CD4-positive, alpha-beta T cell (primary cell): ENCODE data around the gene CLCF1. TPM values are rescaled to one million over a fixed set of nuclear protein-coding genes. Genes with fewer than 3 reads are reported as not detected.

Experiments used
- ATAC-seq: fragments of 200-7000 bp; cut with Tn5 transposase; one replicate; pipeline ENCODE4 v1.10.0; 2022; ENCODE audit warnings: mild to moderate bottlenecking; ENCODE audit not compliant: poor library complexity
- CTCF ChIA-PET: fragments of 350-600 bp; sonication (Branson Sonifier 250); formaldehyde crosslinking; loops from one replicate; lab custom pipeline; 2021; ENCODE audit warnings: antibody characterized with exemption, inconsistent platforms; lab: Charles Lee
- POLR2A ChIA-PET: fragments of 350-600 bp; sonication (Branson Sonifier 250); formaldehyde crosslinking; loops from one replicate; lab custom pipeline; 2021; ENCODE audit warnings: antibody characterized with exemption, inconsistent platforms; lab: Charles Lee
- DNase-seq, 14 experiments: peaks; one replicate each; pipeline ENCODE4 v3.0.0-alpha.2; 2013 to 2020; ENCODE audit warnings: mixed read lengths in 2 of 14
- H3K27ac ChIP-seq, 2 donors: one replicate each; pipeline versions ENCODE4 v1.5.1 to v1.7.0; 2013; ENCODE audit warnings: low read length in 2 of 2, low read depth in 1 of 2, mild to moderate bottlenecking in 1 of 2
- H3K27me3 ChIP-seq, 2 experiments: 1 replicate in 1 of 2; 2 replicates in 1 of 2; pipeline versions ENCODE4 v1.6.1 to v1.7.0; 2013; ENCODE audit warnings: low read length in 2 of 2, control low read depth in 1 of 2, mild to moderate bottlenecking in 1 of 2, moderate library complexity in 1 of 2; ENCODE audit not compliant: insufficient read depth in 2 of 2, control insufficient read depth in 1 of 2
- H3K36me3 ChIP-seq: one replicate; pipeline ENCODE4 v1.6.1; 2013; ENCODE audit warnings: low read length, control low read depth; ENCODE audit not compliant: insufficient read depth
- H3K4me1 ChIP-seq: one replicate; pipeline ENCODE4 v1.6.1; 2013; ENCODE audit warnings: low read length, control low read depth; ENCODE audit not compliant: insufficient read depth
- H3K4me3 ChIP-seq: one replicate; pipeline ENCODE4 v1.5.1; 2013; ENCODE audit warnings: mild to moderate bottlenecking, low read length, moderate library complexity
- H3K9me3 ChIP-seq, 2 experiments: 1 replicate in 1 of 2; 2 replicates in 1 of 2; pipeline versions ENCODE4 v1.6.1 to v1.7.0; 2013; ENCODE audit warnings: low read length in 2 of 2, mild to moderate bottlenecking in 2 of 2, control low read depth in 1 of 2, moderate library complexity in 1 of 2; ENCODE audit not compliant: control insufficient read depth in 1 of 2, insufficient read depth in 1 of 2
- H3K27ac Mint-ChIP-seq: one replicate; pipeline ENCODE4 v1.8.0; 2020; ENCODE audit warnings: mixed read lengths
- H3K27me3 Mint-ChIP-seq: one replicate; pipeline ENCODE4 v1.8.0; 2021; ENCODE audit warnings: mixed read lengths
- H3K36me3 Mint-ChIP-seq: one replicate; pipeline ENCODE4 v1.8.0; 2021; ENCODE audit warnings: low read depth, mixed read lengths
- H3K4me1 Mint-ChIP-seq: one replicate; pipeline ENCODE4 v1.8.0; 2021; ENCODE audit warnings: low read depth, mixed read lengths
- H3K4me3 Mint-ChIP-seq: one replicate; pipeline ENCODE4 v1.8.0; 2020; ENCODE audit warnings: mild to moderate bottlenecking, mixed read lengths
- H3K9me3 Mint-ChIP-seq: one replicate; pipeline ENCODE4 v1.8.0; 2020; ENCODE audit warnings: mixed read lengths
- intact Hi-C, 2 experiments: fragments of 100-400 bp; cut with DNase I in 1 of 2; cut with micrococcal nuclease in 1 of 2; formaldehyde crosslinking; loops; one replicate each; pipeline versions ENCODE4 v1.15.1 to v1.9.0; 2023 to 2025; cut with DNase I, micrococcal nuclease
- total RNA-seq, 174 experiments: library from RNA in 2 of 174; stranded (reverse) in 2 of 174; gene quantifications; one replicate each; pipeline ENCODE4 v1.2.3 and lab custom pipeline; 2021 to 2026
- TF ChIP-seq, protein P1 (sequence below): fragments of 200-600 bp; IDR thresholded peaks from one replicate; pipeline ENCODE4 v1.8.0; 2022; ENCODE audit warnings: antibody characterized with exemption, mild to moderate bottlenecking

CLCF1 gene
- total RNA-seq, 2 experiments from 2014 or later, result 6.0 to 6.9 TPM

DNA sequence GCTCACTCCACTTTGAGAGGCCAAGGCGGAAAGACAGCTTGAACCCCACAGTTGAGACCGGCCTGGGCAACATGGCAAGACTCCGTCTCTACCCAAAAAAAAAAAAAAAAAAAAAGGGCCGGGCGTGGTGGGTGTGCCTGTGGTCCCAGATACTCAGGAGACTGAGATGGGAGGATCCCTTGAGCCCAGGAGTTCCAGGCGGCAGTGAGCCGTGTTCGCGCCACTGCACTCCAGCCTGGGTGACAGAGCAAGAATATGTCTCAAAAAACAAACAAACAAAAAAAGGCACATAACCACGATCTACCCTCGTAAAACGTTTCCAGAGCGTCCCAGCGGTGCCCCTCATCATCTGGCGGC lies 17.5 kb upstream of the CLCF1 start:
- Mint-ChIP-seq H3K4me3 (peak overlapping the region; percentile 88), H3K4me1 (peaks cover 33% of the 10 kb centered on the region), H3K27me3 (no peaks in the 10 kb centered on the region), H3K27ac (peak overlapping the region; percentile 76), H3K9me3 (no peaks in the 10 kb centered on the region), H3K36me3 (no peaks in the 10 kb centered on the region)
- intact Hi-C loops, result loop anchor here in 1 of 2 experiments (1.0 to 10.0 kb wide), 4 partner anchors 37 to 214 kb away; partner anchors contain the start of genes NDUFV1, RPS6KB2 and TMEM134
- DNase-seq (no peak), ATAC-seq (no peak)
- ChIA-PET POLR2A (interaction anchor here (0.8 to 3.0 kb wide), 14 partner anchors 8 to 102 kb away, joined by 3 to 61 read pairs (median 8); partner anchors contain the start of genes AIP, ANKRD13D, POLD4 and PPP1CA), CTCF (interaction anchor here (0.6 to 2.7 kb wide), 8 partner anchors 9 to 115 kb away, joined by 3 to 16 read pairs (median 6); partner anchors contain the start of genes PITPNM1 and PPP1CA)
- H3K9me3 ChIP-seq, result no peaks in the 10 kb centered on the region
- peak overlapping the region; percentile 90 for H3K4me3 ChIP-seq
- peaks cover 15% of the 10 kb centered on the region for H3K36me3 ChIP-seq
- H3K27me3 ChIP-seq, result no peaks in the 10 kb centered on the region
- TF ChIP-seq, protein P1, sequence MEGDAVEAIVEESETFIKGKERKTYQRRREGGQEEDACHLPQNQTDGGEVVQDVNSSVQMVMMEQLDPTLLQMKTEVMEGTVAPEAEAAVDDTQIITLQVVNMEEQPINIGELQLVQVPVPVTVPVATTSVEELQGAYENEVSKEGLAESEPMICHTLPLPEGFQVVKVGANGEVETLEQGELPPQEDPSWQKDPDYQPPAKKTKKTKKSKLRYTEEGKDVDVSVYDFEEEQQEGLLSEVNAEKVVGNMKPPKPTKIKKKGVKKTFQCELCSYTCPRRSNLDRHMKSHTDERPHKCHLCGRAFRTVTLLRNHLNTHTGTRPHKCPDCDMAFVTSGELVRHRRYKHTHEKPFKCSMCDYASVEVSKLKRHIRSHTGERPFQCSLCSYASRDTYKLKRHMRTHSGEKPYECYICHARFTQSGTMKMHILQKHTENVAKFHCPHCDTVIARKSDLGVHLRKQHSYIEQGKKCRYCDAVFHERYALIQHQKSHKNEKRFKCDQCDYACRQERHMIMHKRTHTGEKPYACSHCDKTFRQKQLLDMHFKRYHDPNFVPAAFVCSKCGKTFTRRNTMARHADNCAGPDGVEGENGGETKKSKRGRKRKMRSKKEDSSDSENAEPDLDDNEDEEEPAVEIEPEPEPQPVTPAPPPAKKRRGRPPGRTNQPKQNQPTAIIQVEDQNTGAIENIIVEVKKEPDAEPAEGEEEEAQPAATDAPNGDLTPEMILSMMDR, result no peak
- H3K27ac ChIP-seq, result peak overlapping the region; percentile 55 to 77
- H3K4me1 ChIP-seq, result peaks cover 36% of the 10 kb centered on the region

DNA sequence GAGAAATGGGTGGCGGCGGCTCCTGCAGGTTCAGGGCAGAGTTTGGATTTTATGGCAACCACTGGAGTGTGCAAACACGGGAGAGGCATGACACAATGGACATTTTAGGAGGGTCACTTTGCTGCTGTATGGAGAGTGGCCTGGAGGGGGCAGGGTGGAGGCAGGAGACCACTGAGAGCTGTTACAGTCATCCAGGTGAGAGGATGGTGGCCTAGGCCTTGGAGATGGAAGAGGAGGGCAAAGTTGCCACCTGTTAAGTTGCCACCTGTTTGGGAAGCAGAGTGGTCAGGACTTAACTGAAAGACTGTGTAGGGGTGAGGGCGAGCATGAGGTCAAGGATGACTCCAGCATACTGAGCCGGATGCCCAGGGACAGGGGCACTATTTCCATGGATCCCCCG lies 16.1 kb upstream of the CLCF1 start:
- Mint-ChIP-seq H3K4me1 (peaks cover 33% of the 10 kb centered on the region), H3K36me3 (no peaks in the 10 kb centered on the region), H3K27me3 (no peaks in the 10 kb centered on the region), H3K9me3 (no peaks in the 10 kb centered on the region), H3K27ac (peak overlapping the region; percentile 57), H3K4me3 (peak overlapping the region; percentile 86)
- H3K36me3 ChIP-seq, result peaks cover 11% of the 10 kb centered on the region
- no peak overlapping the region for H3K27ac ChIP-seq
- peaks cover 32% of the 10 kb centered on the region for H3K4me1 ChIP-seq
- TF ChIP-seq, protein P1, result peak; percentile 69
- no peaks in the 10 kb centered on the region for H3K9me3 ChIP-seq
- no peaks in the 10 kb centered on the region for H3K27me3 ChIP-seq
- CTCF ChIA-PET, result interaction anchor here (0.6 to 2.2 kb wide), 13 partner anchors 12 to 119 kb away, joined by 3 to 9 read pairs (median 3); partner anchors contain the start of genes CDK2AP2, PITPNM1, POLD4 and PPP1CA
- DNase-seq (peak in 12 of 14 experiments; percentile 37 to 74 (median 52)), ATAC-seq (peak; percentile 44)
- intact Hi-C loops, result loop anchor here (1.0 to 10.0 kb wide), 2 partner anchors 117 to 275 kb away; partner anchors contain the start of gene KDM2A (in 1 of the 2)
- H3K4me3 ChIP-seq, result no peak overlapping the region
- POLR2A ChIA-PET, result interaction anchor here (0.6 to 1.6 kb wide), 3 partner anchors 14 to 48 kb away, joined by 3 to 4 read pairs (median 3); partner anchors contain the start of genes PTPRCAP and TBC1D10C

DNA sequence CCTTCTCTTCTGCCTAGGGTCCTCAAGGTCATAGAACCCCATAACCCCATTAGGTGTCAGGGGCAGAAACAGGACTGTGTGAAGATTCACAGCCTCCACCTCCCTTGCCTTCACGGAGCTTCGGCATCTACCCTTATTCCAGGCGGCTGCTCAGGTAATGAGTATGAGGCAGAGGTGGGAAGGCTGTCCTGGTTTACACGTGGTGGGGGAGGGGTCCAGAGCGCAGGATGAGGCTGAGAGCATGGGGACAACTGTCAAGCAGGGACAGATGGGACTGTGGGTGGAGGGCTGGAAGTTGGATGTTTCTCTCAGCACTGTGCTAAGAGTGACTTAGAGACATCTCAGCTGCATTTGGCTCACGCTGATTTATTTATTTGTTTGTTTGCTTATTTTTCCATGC lies 14.1 kb upstream of the CLCF1 start:
- Mint-ChIP-seq H3K4me1 (peaks cover 26% of the 10 kb centered on the region), H3K36me3 (no peaks in the 10 kb centered on the region), H3K4me3 (peak overlapping the region; percentile 62), H3K27ac (no peak overlapping the region), H3K9me3 (no peaks in the 10 kb centered on the region), H3K27me3 (peaks cover 1% of the 10 kb centered on the region)
- ChIA-PET POLR2A (interaction anchor here (1.2 to 2.1 kb wide), 3 partner anchors 13 to 34 kb away, joined by 3 to 8 read pairs (median 6); partner anchors contain the start of gene POLD4), CTCF (interaction anchor here (0.6 to 1.3 kb wide), 4 partner anchors 8 to 155 kb away, joined by 3 to 4 read pairs (median 3); partner anchors contain the start of gene PPP1CA)
- DNase-seq, result no peak
- H3K27me3 ChIP-seq, result no peaks in the 10 kb centered on the region
- TF ChIP-seq, protein P1, result no peak
- H3K4me1 ChIP-seq, result peaks cover 28% of the 10 kb centered on the region
- no peaks in the 10 kb centered on the region for H3K36me3 ChIP-seq
- no peaks in the 10 kb centered on the region for H3K9me3 ChIP-seq
- no peak for ATAC-seq
- no peak overlapping the region for H3K4me3 ChIP-seq
- intact Hi-C loops, result loop anchor here in 1 of 2 experiments (10.0 kb wide), 1 partner anchor 273 kb away; the partner anchor contains the start of gene KDM2A
- H3K27ac ChIP-seq, result no peak overlapping the region
